Caco-2 (cell line): ENCODE measurements around the gene COL5A1. TPM values are rescaled to one million over a fixed set of nuclear protein-coding genes. Genes with fewer than 3 reads are reported as not detected.

Source experiments
- BruUV-seq: library from RNA; stranded (reverse); fragments of 400-500 nt; replicated peaks from 2 replicates; lab custom pipeline; 2021; lab: Mats Ljungman, UMichigan
- CTCF ChIA-PET: fragments of 300-600 bp; sonication (Branson Sonifier 250); formaldehyde crosslinking; loops from one replicate; lab custom pipeline; 2022; ENCODE audit warnings: antibody characterized with exemption; lab: Charles Lee
- POLR2A ChIA-PET: fragments of 300-600 bp; sonication (Branson Sonifier 250); formaldehyde crosslinking; loops from one replicate; lab custom pipeline; 2022; ENCODE audit warnings: antibody characterized with exemption; lab: Charles Lee
- DNase-seq, 2 experiments: peaks; one replicate each; pipeline versions ENCODE4 v3.0.0 to v3.0.0-alpha.2; 2020 to 2022
- H3K27me3 ChIP-seq: replicated peaks from 2 replicates; pipeline ENCODE4 v1.6.0; 2011; ENCODE audit warnings: low read length; ENCODE audit not compliant: control insufficient read depth, insufficient read depth
- H3K36me3 ChIP-seq: 2 replicates; pipeline ENCODE4 v1.5.1; 2011; ENCODE audit warnings: low read length; ENCODE audit not compliant: control insufficient read depth, insufficient read depth
- H3K4me1 ChIP-seq: fragments of 250-450 bp; sonication (Bioruptor Pico); 2 replicates; pipeline ENCODE4 v1.5.1; 2020; ENCODE audit warnings: mild to moderate bottlenecking
- H3K4me3 ChIP-seq: 2 replicates; pipeline ENCODE4 v1.5.1; 2011; ENCODE audit warnings: low read depth, mild to moderate bottlenecking, control low read depth, low read length
- H3K9me3 ChIP-seq: fragments of 250-450 bp; sonication (Bioruptor Pico); 2 replicates; pipeline ENCODE4 v1.5.1; 2020; ENCODE audit warnings: mild to moderate bottlenecking, moderate library complexity
- H3K27ac Mint-ChIP-seq: one replicate; pipeline ENCODE4 v1.8.0; 2022; ENCODE audit warnings: mixed read lengths; ENCODE audit not compliant: unreplicated experiment
- H3K27me3 Mint-ChIP-seq: one replicate; pipeline ENCODE4 v1.8.0; 2022; ENCODE audit warnings: mixed read lengths; ENCODE audit not compliant: insufficient read depth, unreplicated experiment
- H3K36me3 Mint-ChIP-seq: one replicate; pipeline ENCODE4 v1.8.0; 2022; ENCODE audit warnings: mild to moderate bottlenecking, mixed read lengths; ENCODE audit not compliant: insufficient read depth, unreplicated experiment
- H3K4me1 Mint-ChIP-seq: one replicate; pipeline ENCODE4 v1.8.0; 2022; ENCODE audit warnings: low read depth, mixed read lengths; ENCODE audit not compliant: unreplicated experiment
- H3K4me3 Mint-ChIP-seq: one replicate; pipeline ENCODE4 v1.8.0; 2022; ENCODE audit warnings: mild to moderate bottlenecking, moderate library complexity, mixed read lengths; ENCODE audit not compliant: unreplicated experiment
- H3K9me3 Mint-ChIP-seq: one replicate; pipeline ENCODE4 v1.8.0; 2022; ENCODE audit warnings: mixed read lengths; ENCODE audit not compliant: unreplicated experiment
- intact Hi-C: fragments of 100-400 bp; cut with micrococcal nuclease; formaldehyde crosslinking; loops from one replicate; pipeline ENCODE4 v1.10.0; 2022; ENCODE audit not compliant: unreplicated experiment
- total RNA-seq: library from RNA; stranded (reverse); gene quantifications from 2 replicates; pipeline ENCODE4 v1.2.3, GENCODE V29; 2022
- TF ChIP-seq, protein P1 (sequence below), 2 experiments: fragments of 200-600 bp in 1 of 2; IDR thresholded peaks; 1 replicate in 1 of 2; 2 replicates in 1 of 2; pipeline versions ENCODE4 v1.5.1 to v1.8.0; 2011 to 2022; ENCODE audit warnings: antibody characterized with exemption in 1 of 2, control low read depth in 1 of 2, inconsistent platforms in 1 of 2, low read depth in 1 of 2, low read length in 1 of 2, mild to moderate bottlenecking in 1 of 2, moderate library complexity in 1 of 2; ENCODE audit not compliant: insufficient read depth in 1 of 2, severe bottlenecking in 1 of 2, unreplicated experiment in 1 of 2

Gene COL5A1
- total RNA-seq, 1 experiment from 2014 or later = 4.8 TPM

DNA sequence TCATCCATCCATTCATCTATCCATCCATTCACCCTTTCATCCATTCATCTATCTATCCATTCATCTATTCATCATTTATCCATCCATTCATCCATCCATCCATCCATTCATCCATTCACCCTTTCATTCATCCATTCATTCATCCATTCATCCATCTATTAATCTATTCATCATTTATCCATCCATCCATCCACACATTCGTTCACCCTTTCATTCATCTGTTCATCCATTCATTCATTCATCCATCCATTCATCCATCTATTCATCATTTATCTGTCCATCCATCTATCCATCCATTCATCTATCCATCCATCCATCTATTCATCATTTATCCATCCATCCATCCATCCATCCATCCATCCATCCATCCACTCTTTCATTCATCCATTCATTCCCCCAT, 205.1 kb downstream of the COL5A1 start:
- DNase-seq = no peak
- Mint-ChIP-seq H3K27me3 (no peaks in the 10 kb centered on the region), H3K27ac (no peak overlapping the region), H3K4me1 (no peaks in the 10 kb centered on the region), H3K36me3 (no peaks in the 10 kb centered on the region), H3K9me3 (no peaks in the 10 kb centered on the region), H3K4me3 (no peak overlapping the region)
- Histone ChIP-seq H3K4me3 (no peak overlapping the region), H3K27me3 (no peaks in the 10 kb centered on the region), H3K36me3 (no peaks in the 10 kb centered on the region), H3K9me3 (no peaks in the 10 kb centered on the region), H3K4me1 (no peaks in the 10 kb centered on the region)
- ChIA-PET CTCF (no interaction called here), POLR2A (no interaction called here)
- BruUV-seq = no TSS peak
- TF ChIP-seq, protein P1, sequence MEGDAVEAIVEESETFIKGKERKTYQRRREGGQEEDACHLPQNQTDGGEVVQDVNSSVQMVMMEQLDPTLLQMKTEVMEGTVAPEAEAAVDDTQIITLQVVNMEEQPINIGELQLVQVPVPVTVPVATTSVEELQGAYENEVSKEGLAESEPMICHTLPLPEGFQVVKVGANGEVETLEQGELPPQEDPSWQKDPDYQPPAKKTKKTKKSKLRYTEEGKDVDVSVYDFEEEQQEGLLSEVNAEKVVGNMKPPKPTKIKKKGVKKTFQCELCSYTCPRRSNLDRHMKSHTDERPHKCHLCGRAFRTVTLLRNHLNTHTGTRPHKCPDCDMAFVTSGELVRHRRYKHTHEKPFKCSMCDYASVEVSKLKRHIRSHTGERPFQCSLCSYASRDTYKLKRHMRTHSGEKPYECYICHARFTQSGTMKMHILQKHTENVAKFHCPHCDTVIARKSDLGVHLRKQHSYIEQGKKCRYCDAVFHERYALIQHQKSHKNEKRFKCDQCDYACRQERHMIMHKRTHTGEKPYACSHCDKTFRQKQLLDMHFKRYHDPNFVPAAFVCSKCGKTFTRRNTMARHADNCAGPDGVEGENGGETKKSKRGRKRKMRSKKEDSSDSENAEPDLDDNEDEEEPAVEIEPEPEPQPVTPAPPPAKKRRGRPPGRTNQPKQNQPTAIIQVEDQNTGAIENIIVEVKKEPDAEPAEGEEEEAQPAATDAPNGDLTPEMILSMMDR (IDR thresholded peaks at IDR 0.05; ENCODE audit: insufficient read depth in 1 of 2, low read depth in 1 of 2, low read length in 1 of 2, severe bottlenecking in 1 of 2, unreplicated experiment in 1 of 2) = no peak
- intact Hi-C loops = no loop called here

GRCh38 chr9:134847138-134847537, 205.5 kb downstream of the COL5A1 start:
- H3K27me3 ChIP-seq = no peaks in the 10 kb centered on the region
- no peaks in the 10 kb centered on the region for H3K36me3 ChIP-seq
- Mint-ChIP-seq H3K4me3 (no peak overlapping the region), H3K27ac (no peak overlapping the region), H3K36me3 (no peaks in the 10 kb centered on the region), H3K9me3 (no peaks in the 10 kb centered on the region), H3K4me1 (no peaks in the 10 kb centered on the region), H3K27me3 (no peaks in the 10 kb centered on the region)
- BruUV-seq = no TSS peak
- TF ChIP-seq, protein P1 (IDR thresholded peaks at IDR 0.05; ENCODE audit: insufficient read depth in 1 of 2, low read depth in 1 of 2, low read length in 1 of 2, severe bottlenecking in 1 of 2, unreplicated experiment in 1 of 2) = no peak
- no peaks in the 10 kb centered on the region for H3K9me3 ChIP-seq
- H3K4me3 ChIP-seq = no peak overlapping the region
- ChIA-PET CTCF (no interaction called here), POLR2A (no interaction called here)
- intact Hi-C loops = no loop called here
- H3K4me1 ChIP-seq = no peaks in the 10 kb centered on the region
- no peak for DNase-seq

GRCh38 chr9:134847752-134848432, 206.3 kb downstream of the COL5A1 start:
- Mint-ChIP-seq H3K4me1 (no peaks in the 10 kb centered on the region), H3K9me3 (no peaks in the 10 kb centered on the region), H3K4me3 (no peak overlapping the region), H3K27ac (no peak overlapping the region), H3K27me3 (no peaks in the 10 kb centered on the region), H3K36me3 (no peaks in the 10 kb centered on the region)
- TF ChIP-seq, protein P1 (IDR thresholded peaks at IDR 0.05; ENCODE audit: insufficient read depth in 1 of 2, low read depth in 1 of 2, low read length in 1 of 2, severe bottlenecking in 1 of 2, unreplicated experiment in 1 of 2) = no peak
- Histone ChIP-seq H3K4me3 (no peak overlapping the region), H3K9me3 (no peaks in the 10 kb centered on the region), H3K4me1 (no peaks in the 10 kb centered on the region), H3K27me3 (no peaks in the 10 kb centered on the region), H3K36me3 (no peaks in the 10 kb centered on the region)
- CTCF ChIA-PET = no interaction called here
- BruUV-seq = no TSS peak
- POLR2A ChIA-PET = no interaction called here
- intact Hi-C loops = no loop called here
- no peak for DNase-seq
